Testis (tissue), 3 donors: ENCODE data around the gene ZNF445. TPM values are rescaled to one million over a fixed set of nuclear protein-coding genes. Genes with fewer than 3 reads are reported as not detected.
"Not testable (repeated sequence)": the region's sequence is repeated elsewhere in the genome, so short reads cannot be mapped to it uniquely, and the experiment has no call there.

ENCODE experiments used
- DNase-seq: peaks from one replicate; pipeline ENCODE4 v3.0.0-alpha.2; 2019
- H3K27ac ChIP-seq, 2 donors: fragments of 200-600 bp; sonication (generic); one replicate each; pipeline ENCODE4 v1.5.1; 2019
- H3K27me3 ChIP-seq: fragments of 200-600 bp; sonication (generic); one replicate; pipeline ENCODE4 v1.5.1; 2019
- H3K36me3 ChIP-seq: fragments of 200-600 bp; sonication (generic); one replicate; pipeline ENCODE4 v1.5.1; 2017; ENCODE audit warnings: low read depth; ENCODE audit errors: missing control alignments
- H3K4me1 ChIP-seq: fragments of 200-600 bp; sonication (generic); one replicate; pipeline ENCODE4 v1.5.1; 2019
- H3K4me3 ChIP-seq, 2 donors: fragments of 200-600 bp; sonication (generic); one replicate each; pipeline ENCODE4 v1.5.1; 2017 to 2019
- H3K9me3 ChIP-seq: fragments of 200-600 bp; sonication (generic); one replicate; pipeline ENCODE4 v1.5.1; 2017
- CTCF ChIP-seq, 3 experiments: fragments of 450-650 bp in 2 of 3; fragments of 200-600 bp in 1 of 3; sonication (generic) in 1 of 3; IDR thresholded peaks; one replicate each; pipeline ENCODE4 v1.5.1; 2016 to 2019; ENCODE audit warnings: antibody characterized with exemption in 3 of 3, mild to moderate bottlenecking in 2 of 3, moderate library complexity in 1 of 3
- POLR2A ChIP-seq: fragments of 450-650 bp; IDR thresholded peaks from one replicate; pipeline ENCODE4 v1.6.1; 2017; ENCODE audit warnings: antibody characterized with exemption, mild to moderate bottlenecking, moderate library complexity
- WGBS, 2 donors: methylation state at CpG; one replicate each; pipeline ENCODE4 v1.1.5; 2018; 5-methylcytosine and 5-hydroxymethylcytosine counted together
- intact Hi-C: fragments of 100-400 bp; cut with DNase I; formaldehyde crosslinking; loops from one replicate; pipeline ENCODE4 v1.15.1; 2023; ENCODE audit warnings: low total_unique reads
- polyA plus RNA-seq: library from polyadenylated mRNA; stranded (reverse); fragments of 350-450 nt; fragmentation: Illumina TruSeq; extraction: RNeasy Lipid Tissue Mini Kit (QIAGEN cat#74804); gene quantifications from one replicate; pipeline ENCODE4 v1.2.3, GENCODE V29; 2014; ENCODE audit warnings: low read depth, low replicate concordance; ENCODE audit not compliant: insufficient read depth
- total RNA-seq, 2 donors: library from RNA; depleted of rRNA; stranded (reverse); fragments of >200 nt; gene quantifications; one replicate each; pipeline ENCODE4 v1.2.3, GENCODE V29; 2016

Gene ZNF445
- total and polyA plus RNA-seq, 3 donors from 2014 or later = 8.5 to 15.8 (median 15.0) TPM

- H3K9me3 ChIP-seq = no peaks in the 10 kb centered on the region
- intact Hi-C loops = no loop called here
- no peak for DNase-seq
- no peak overlapping the region for H3K27ac ChIP-seq
- no peak for TF ChIP-seq CTCF (IDR thresholded peaks at IDR 0.05)
- no peak for TF ChIP-seq POLR2A
- 78 to 80% methylated on average over 7 of the region's 7 CpGs for whole genome bisulfite sequencing, 2 donors
- no peaks in the 10 kb centered on the region for H3K4me1 ChIP-seq
- no peak overlapping the region for H3K4me3 ChIP-seq
- no peaks in the 10 kb centered on the region for H3K36me3 ChIP-seq
- no peaks in the 10 kb centered on the region for H3K27me3 ChIP-seq
Observed at GRCh38 chr3:44464509-44464908, 13.0 kb downstream of the ZNF445 start.

GRCh38 chr3:44460050-44460449 lies 17.4 kb downstream of the ZNF445 start:
- DNase-seq, intact Hi-C loops, H3K36me3 ChIP-seq, H3K9me3 ChIP-seq, H3K4me1 ChIP-seq, H3K27me3 ChIP-seq, H3K27ac ChIP-seq, H3K4me3 ChIP-seq: not testable (repeated sequence)
- 97 to 99% methylated on average over 4 of the region's 4 CpGs for WGBS, 2 donors

- no peaks in the 10 kb centered on the region for H3K9me3 ChIP-seq
- H3K36me3 ChIP-seq = no peaks in the 10 kb centered on the region
- no peak overlapping the region for H3K4me3 ChIP-seq
- TF ChIP-seq CTCF (IDR thresholded peaks at IDR 0.05) (no peak), POLR2A (no peak)
- DNase-seq = no peak
- intact Hi-C loops = no loop called here
- H3K27ac ChIP-seq = no peak overlapping the region
- WGBS, 2 donors = 94 to 95% methylated on average over 10 of the region's 10 CpGs
- no peaks in the 10 kb centered on the region for H3K27me3 ChIP-seq
- H3K4me1 ChIP-seq = no peaks in the 10 kb centered on the region
Observed at GRCh38 chr3:44455318-44455717, 22.2 kb downstream of the ZNF445 start.

GRCh38 chr3:44454258-44454657 lies 23.2 kb downstream of the ZNF445 start:
- no peak for TF ChIP-seq POLR2A
- no peak for TF ChIP-seq CTCF (IDR thresholded peaks at IDR 0.05)
- Histone ChIP-seq H3K36me3 (no peaks in the 10 kb centered on the region), H3K9me3 (no peaks in the 10 kb centered on the region), H3K27ac (no peak overlapping the region), H3K4me3 (no peak overlapping the region), H3K4me1 (no peaks in the 10 kb centered on the region), H3K27me3 (no peaks in the 10 kb centered on the region)
- intact Hi-C loops = no loop called here
- no peak for DNase-seq
- WGBS, 2 donors = 90 to 95% methylated on average over 4 of the region's 4 CpGs

- 95 to 100% methylated on average over 2 to 3 of the region's 3 CpGs for WGBS, 2 donors
- H3K27ac ChIP-seq = no peak overlapping the region
- no peaks in the 10 kb centered on the region for H3K36me3 ChIP-seq
- H3K4me1 ChIP-seq = no peaks in the 10 kb centered on the region
- no peak for DNase-seq
- TF ChIP-seq CTCF (IDR thresholded peaks at IDR 0.05) = no peak
- TF ChIP-seq POLR2A = no peak
- intact Hi-C loops = no loop called here
- no peak overlapping the region for H3K4me3 ChIP-seq
- no peaks in the 10 kb centered on the region for H3K27me3 ChIP-seq
- H3K9me3 ChIP-seq = no peaks in the 10 kb centered on the region
Observed at GRCh38 chr3:44451441-44451840, 26.0 kb downstream of the ZNF445 start.
